GM19468 (cell line): ENCODE data around the gene VHLL.

ENCODE experiments used
- ATAC-seq: cut with Tn5 transposase; IDR thresholded peaks from one replicate; pipeline ENCODE4 v1.9.1; 2021; ENCODE audit warnings: mild to moderate bottlenecking, moderate library complexity, moderate number of reproducible peaks; ENCODE audit not compliant: unreplicated experiment; ENCODE audit errors: extremely low read depth

Gene VHLL

DNA sequence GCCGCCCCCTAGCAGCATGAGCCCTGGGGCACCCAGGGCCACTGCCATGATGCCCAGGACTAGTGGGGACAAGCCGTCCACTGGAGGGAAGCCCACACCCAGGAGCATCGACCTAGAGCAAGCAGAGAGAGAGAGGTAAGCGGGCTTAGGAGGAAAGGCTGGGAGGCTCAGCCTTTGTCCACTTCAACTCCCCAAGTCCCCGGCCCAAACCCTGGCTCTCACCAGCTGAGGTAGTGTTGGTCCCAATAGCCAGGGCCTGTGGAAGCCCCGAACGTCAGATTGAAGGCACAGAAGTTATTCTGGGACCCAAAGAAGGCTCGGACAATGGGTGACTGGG lies 6.0 kb downstream of the VHLL start:
- ATAC-seq: no peak

- no peak for ATAC-seq
Measured at GRCh38 chr1:156291226-156292061, 7.7 kb downstream of the VHLL start.

DNA sequence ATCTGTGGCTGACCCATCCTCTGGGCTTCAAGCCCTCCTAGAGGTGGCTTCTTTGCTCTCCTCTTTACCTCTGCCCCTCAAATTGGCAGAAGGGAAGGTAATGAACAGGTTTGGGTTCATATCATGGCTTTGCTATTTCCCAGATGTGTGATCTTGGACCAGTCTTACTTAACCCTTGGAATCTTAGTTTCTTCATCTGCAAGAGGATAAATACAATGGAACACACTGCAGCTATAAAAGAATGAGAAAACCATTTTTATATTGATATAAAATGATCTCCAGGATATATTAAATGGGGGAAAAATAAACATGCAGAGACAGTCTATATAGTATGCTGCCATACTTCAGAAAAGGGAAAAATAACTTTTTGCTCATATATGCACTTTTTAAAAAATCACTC lies 9.2 kb downstream of the VHLL start:
- no peak for ATAC-seq

GRCh38 chr1:156286061-156286460 lies 13.0 kb downstream of the VHLL start:
- no peak for ATAC-seq

- no peak for ATAC-seq
Measured at GRCh38 chr1:156285437-156285836, 13.7 kb downstream of the VHLL start.

DNA sequence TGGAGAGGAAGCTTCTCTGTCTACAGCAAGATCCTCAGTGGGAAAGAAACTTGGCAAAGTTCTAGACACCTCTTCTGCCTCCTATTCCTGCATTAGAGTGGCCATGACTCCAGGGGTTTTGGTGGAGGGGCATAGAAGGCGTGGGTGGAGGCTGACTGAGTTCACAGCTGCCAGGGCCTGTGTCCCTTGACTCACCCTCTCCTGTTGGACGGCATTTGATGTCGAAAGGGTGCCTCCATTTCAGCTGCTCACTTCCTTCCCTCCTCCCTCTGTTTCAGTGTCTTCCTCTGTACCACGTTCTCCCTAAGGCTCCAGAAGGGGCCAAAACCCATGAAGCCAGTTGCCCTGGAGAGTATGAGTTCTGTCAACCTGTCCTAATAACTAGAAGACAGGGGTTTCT lies 14.3 kb downstream of the VHLL start:
- no peak for ATAC-seq

DNA sequence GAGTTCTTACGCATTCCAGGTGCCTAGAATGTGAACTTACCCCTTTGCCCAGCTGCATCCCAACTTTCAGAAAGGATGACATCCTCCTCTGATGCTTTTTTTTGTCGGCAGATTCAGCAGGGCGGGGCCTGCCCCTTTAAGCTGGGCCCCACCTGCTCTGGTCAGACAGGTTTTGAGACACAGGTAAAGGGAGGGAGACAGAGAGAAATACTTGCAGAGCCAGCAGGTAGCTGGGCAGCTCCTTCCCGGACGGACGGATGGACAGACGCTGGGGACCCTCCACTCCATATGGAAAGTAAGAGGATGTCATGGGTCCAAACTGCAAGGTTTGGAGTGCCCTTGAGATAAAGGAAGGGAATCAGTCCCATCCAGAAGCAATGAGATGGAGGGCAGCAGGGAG lies 15.0 kb downstream of the VHLL start, which contains the start of gene TMEM79:
TSS of gene TMEM79 (plus strand) at position 214 of the 400 bp plus-strand sequence. CDS start 902 bp downstream, outside the sequence.
- ATAC-seq: no peak

GRCh38 chr1:156283521-156283920 lies 15.6 kb downstream of the VHLL start:
- no peak for ATAC-seq

DNA sequence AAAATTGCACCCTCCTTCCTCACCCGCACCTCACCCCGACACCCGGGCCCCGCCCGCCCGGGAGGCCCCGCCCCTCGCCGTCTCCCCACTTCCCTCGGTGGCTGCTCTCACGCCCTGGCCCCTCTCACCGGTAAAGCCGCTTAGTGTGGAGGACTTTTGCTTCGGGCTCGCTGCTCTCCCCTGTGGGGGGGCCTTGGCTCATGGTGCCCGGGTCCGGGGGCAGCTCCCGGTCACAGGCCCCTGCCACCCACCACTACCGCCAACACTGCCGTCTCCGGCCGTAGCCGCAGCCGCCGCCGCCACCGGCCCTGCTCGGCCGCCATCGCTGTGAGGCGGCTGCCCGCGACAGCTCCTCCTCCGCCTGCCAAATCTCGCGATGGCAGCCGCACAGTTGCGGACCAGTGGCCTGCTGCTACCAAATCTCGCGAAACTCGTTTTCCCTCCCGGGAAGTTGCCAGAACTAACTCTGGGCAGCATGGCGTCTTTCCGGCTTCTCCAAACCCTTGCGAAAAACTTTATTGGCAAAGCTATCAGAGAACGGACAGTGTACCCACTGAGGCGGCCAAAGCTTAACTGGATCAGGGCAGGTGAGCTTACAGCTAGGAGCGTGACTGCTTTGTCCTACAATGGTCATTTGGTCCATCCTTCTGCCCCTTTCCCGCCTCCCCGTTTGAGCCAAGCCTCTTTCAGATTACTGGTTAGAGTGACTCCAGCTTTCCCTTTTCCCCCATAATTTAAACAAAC lies 16.5 kb downstream of the VHLL start, which contains the start of gene SMG5:
TSS of gene SMG5 (minus strand) at position 347 of the 744 bp plus-strand sequence. CDS start at position 202, 145 bp downstream.
- peak; percentile 66 for ATAC-seq

- ATAC-seq: no peak
Measured at GRCh38 chr1:156281693-156282478, 17.2 kb downstream of the VHLL start.

GRCh38 chr1:156281281-156281680 lies 17.8 kb downstream of the VHLL start:
- no peak for ATAC-seq

GRCh38 chr1:156279837-156280236 lies 19.3 kb downstream of the VHLL start:
- no peak for ATAC-seq

GRCh38 chr1:156276966-156277381 lies 22.1 kb downstream of the VHLL start:
- ATAC-seq: no peak

DNA sequence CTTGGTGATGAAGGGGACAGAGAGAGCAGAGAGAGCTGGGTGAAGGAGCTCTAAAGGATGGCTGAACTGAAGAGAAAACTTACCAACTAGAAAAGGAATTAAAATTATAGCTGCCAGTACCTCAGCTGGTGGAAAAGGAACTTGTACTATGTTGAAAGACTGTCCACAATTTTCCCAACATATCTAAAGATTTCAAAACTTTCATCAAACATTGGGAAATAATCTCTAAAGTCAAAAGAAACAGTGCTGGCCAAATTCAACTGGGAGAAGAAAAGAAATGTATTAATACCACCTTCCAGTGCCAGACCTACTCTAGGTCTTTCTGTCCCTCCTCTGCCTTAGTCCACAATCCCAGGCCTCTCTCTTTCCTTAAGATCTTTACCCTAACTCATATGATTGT lies 22.6 kb downstream of the VHLL start:
- ATAC-seq: no peak

- ATAC-seq: no peak
Measured at GRCh38 chr1:156270314-156270713, 28.8 kb downstream of the VHLL start.

- ATAC-seq: no peak
Measured at GRCh38 chr1:156268336-156268735, 30.8 kb downstream of the VHLL start.

GRCh38 chr1:156266051-156266450 lies 33.1 kb downstream of the VHLL start:
- ATAC-seq: no peak

DNA sequence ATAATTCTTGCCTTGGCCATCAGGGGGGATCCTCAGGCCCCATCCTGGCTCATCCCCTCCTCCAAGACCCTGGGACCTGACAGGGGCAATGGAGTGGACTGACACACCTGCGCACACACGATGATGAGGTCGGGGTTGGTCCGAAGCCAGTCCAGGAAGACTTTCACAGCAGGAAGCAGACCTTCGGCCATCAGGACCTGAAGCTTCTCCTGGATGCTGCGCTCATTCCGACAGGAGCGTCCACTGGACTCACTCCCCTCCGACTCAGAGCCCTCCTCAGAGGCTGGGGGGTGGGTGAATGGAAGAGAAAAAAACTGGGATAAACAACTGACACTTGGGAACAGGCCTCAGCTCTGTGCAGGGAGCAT lies 35.8 kb downstream of the VHLL start:
- ATAC-seq: no peak

- no peak for ATAC-seq
Measured at GRCh38 chr1:156262461-156263287, 36.4 kb downstream of the VHLL start.

- no peak for ATAC-seq
Measured at GRCh38 chr1:156260896-156261295, 38.2 kb downstream of the VHLL start.
